HCT116 (cell line): ENCODE results near the gene FSCN2. TPM values are rescaled to one million over a fixed set of nuclear protein-coding genes. Genes with fewer than 3 reads are reported as not detected.
A peak's percentile ranks its signal among the peaks of the same experiment; 100 is the strongest.

Source experiments
- ATAC-seq: fragments of 200-7000 bp; cut with Tn5 transposase; 2 replicates; pipeline ENCODE4 v1.9.1; 2020; ENCODE audit warnings: mild to moderate bottlenecking, moderate library complexity
- BruUV-seq: library from RNA; stranded (reverse); fragments of 400-500 nt; replicated peaks from 2 replicates; lab custom pipeline; 2021; lab: Mats Ljungman, UMichigan
- CTCF ChIA-PET: fragments of 300-600 bp; sonication (Branson Sonifier 250); formaldehyde crosslinking; loops from one replicate; lab custom pipeline; 2021; ENCODE audit warnings: antibody characterized with exemption; lab: Charles Lee
- POLR2A ChIA-PET: fragments of 300-600, 350-600 bp; sonication (Branson Sonifier 250); formaldehyde crosslinking; loops from one replicate; lab custom pipeline; 2021; ENCODE audit warnings: antibody characterized with exemption; lab: Charles Lee
- RAD21 ChIA-PET, 2 experiments: fragments of 300-600 bp; sonication (Branson Sonifier 250); formaldehyde crosslinking; loops; one replicate each; lab custom pipeline; 2023; ENCODE audit warnings: low total read pairs in 2 of 2; ENCODE audit not compliant: uncharacterized antibody in 2 of 2, unreplicated experiment in 2 of 2, low non-redundant PET in 1 of 2; lab: Charles Lee
- DNase-seq: peaks from one replicate; pipeline ENCODE4 v3.0.0-alpha.2; 2010; ENCODE audit warnings: low read depth, low spot score
- H2AFZ ChIP-seq: fragments of 200-600 bp; shearing (Covaris generic), sonication (generic); 2 replicates; pipeline ENCODE4 v1.6.1; 2017; ENCODE audit warnings: low read depth, mixed run types, mixed read lengths, antibody characterized with exemption, low read length; ENCODE audit not compliant: poor library complexity, severe bottlenecking
- H3K27ac ChIP-seq: 2 replicates; pipeline ENCODE4 v1.5.1; 2012; ENCODE audit warnings: low read depth, low read length
- H3K27me3 ChIP-seq: fragments of 200-600 bp; sonication (generic); 2 replicates; pipeline ENCODE4 v1.6.1; 2016; ENCODE audit warnings: mixed run types, low read length, mixed read lengths; ENCODE audit not compliant: insufficient read depth
- H3K36me3 ChIP-seq, 2 experiments: fragments of 200-500 bp in 1 of 2; fragments of 200-600 bp in 1 of 2; sonication (Bioruptor generic) in 1 of 2; sonication (generic) in 1 of 2; 2 replicates each; pipeline versions ENCODE4 v1.5.1 to v1.6.1; 2014 to 2016; ENCODE audit warnings: low read length in 2 of 2, inconsistent platforms in 1 of 2, mixed read lengths in 1 of 2, mixed run types in 1 of 2; ENCODE audit not compliant: insufficient read depth in 2 of 2, control insufficient read depth in 1 of 2
- H3K4me1 ChIP-seq, 2 experiments: fragments of 200-600 bp in 1 of 2; sonication (generic) in 1 of 2; 2 replicates each; pipeline versions ENCODE4 v1.5.1 to v1.6.1; 2012 to 2017; ENCODE audit warnings: low read length in 2 of 2, inconsistent platforms in 1 of 2, mild to moderate bottlenecking in 1 of 2, mixed read lengths in 1 of 2, mixed run types in 1 of 2, moderate library complexity in 1 of 2; ENCODE audit not compliant: insufficient read depth in 2 of 2, control insufficient read depth in 1 of 2
- H3K4me2 ChIP-seq: fragments of 200-600 bp; sonication (generic); 2 replicates; pipeline ENCODE4 v1.6.1; 2017; ENCODE audit warnings: mixed run types, low read length, mixed read lengths
- H3K4me3 ChIP-seq, 2 experiments: fragments of 200-600 bp in 1 of 2; sonication (generic) in 1 of 2; replicated peaks in 1 of 2; 2 replicates each; pipeline ENCODE4 v1.5.1; 2011 to 2016; ENCODE audit warnings: low read length in 2 of 2, control low read depth in 1 of 2, low read depth in 1 of 2, mild to moderate bottlenecking in 1 of 2, mixed read lengths in 1 of 2, mixed run types in 1 of 2
- H3K79me2 ChIP-seq: fragments of 200-600 bp; sonication (generic); 2 replicates; pipeline ENCODE4 v1.6.1; 2017; ENCODE audit warnings: mild to moderate bottlenecking, mixed run types, low read length, moderate library complexity, mixed read lengths; ENCODE audit not compliant: insufficient read depth
- H3K9ac ChIP-seq: fragments of 200-600 bp; sonication (generic); 2 replicates; pipeline ENCODE4 v1.6.1; 2016; ENCODE audit warnings: low read length, mixed read lengths
- H3K9me2 ChIP-seq: fragments of 200-600 bp; sonication (generic), shearing (Covaris generic); 2 replicates; pipeline ENCODE4 v1.6.1; 2017; ENCODE audit warnings: mixed run types, mild to moderate bottlenecking, moderate library complexity; ENCODE audit not compliant: insufficient read depth
- H3K9me3 ChIP-seq, 2 experiments: fragments of 200-500 bp in 1 of 2; fragments of 200-600 bp in 1 of 2; sonication (Bioruptor generic) in 1 of 2; sonication (generic) in 1 of 2; 2 replicates each; pipeline ENCODE4 v1.6.1; 2014 to 2017; ENCODE audit warnings: low read length in 2 of 2, mixed read lengths in 2 of 2, inconsistent platforms in 1 of 2, low read depth in 1 of 2, mild to moderate bottlenecking in 1 of 2, mixed run types in 1 of 2, moderate library complexity in 1 of 2; ENCODE audit not compliant: control insufficient read depth in 1 of 2, insufficient read depth in 1 of 2
- H4K20me1 ChIP-seq: fragments of 200-600 bp; sonication (generic), shearing (Covaris generic); 2 replicates; pipeline ENCODE4 v1.6.1; 2017; ENCODE audit warnings: mixed run types, mild to moderate bottlenecking, moderate library complexity; ENCODE audit not compliant: insufficient read depth
- CBX3 ChIP-seq: IDR thresholded peaks from 2 replicates; pipeline ENCODE4 v1.6.1; 2012; ENCODE audit warnings: low read depth
- CEBPB ChIP-seq: IDR thresholded peaks from 2 replicates; pipeline ENCODE4 v1.6.1; 2012; ENCODE audit warnings: low read depth
- CTCF ChIP-seq, 3 experiments: fragments of 200-600 bp in 1 of 3; sonication (generic) in 1 of 3; IDR thresholded peaks in 2 of 3; conservative IDR thresholded peaks in 1 of 3; 2 replicates each; pipeline ENCODE4 v1.5.1; 2012 to 2017; ENCODE audit warnings: low read depth in 2 of 3, low read length in 2 of 3, antibody characterized with exemption in 1 of 3, borderline replicate concordance in 1 of 3, control low read depth in 1 of 3, mild to moderate bottlenecking in 1 of 3, mixed read lengths in 1 of 3, mixed run types in 1 of 3, moderate library complexity in 1 of 3; ENCODE audit not compliant: insufficient read depth in 1 of 3
- ELF1 ChIP-seq: IDR thresholded peaks from 2 replicates; pipeline ENCODE4 v1.6.1; 2012; ENCODE audit warnings: low read depth, borderline replicate concordance
- EZH2 ChIP-seq: fragments of 200-600 bp; sonication (generic); IDR thresholded peaks from 2 replicates; pipeline ENCODE4 v1.6.1; 2017; ENCODE audit warnings: antibody characterized with exemption, mixed run types
- EZH2phosphoT487 ChIP-seq: fragments of 200-600 bp; IDR thresholded peaks from 2 replicates; pipeline ENCODE4 v1.6.1; 2018; ENCODE audit warnings: antibody characterized with exemption, borderline replicate concordance
- FOSL1 ChIP-seq: IDR thresholded peaks from 2 replicates; pipeline ENCODE4 v1.6.1; 2012; ENCODE audit warnings: low read depth
- JUND ChIP-seq: IDR thresholded peaks from 2 replicates; pipeline ENCODE4 v1.6.1; 2012
- POLR2A ChIP-seq: IDR thresholded peaks from 2 replicates; pipeline ENCODE4 v1.7.0; 2011; ENCODE audit warnings: borderline replicate concordance; ENCODE audit not compliant: insufficient read depth, insufficient read length; ENCODE audit errors: extremely low read depth
- POLR2AphosphoS5 ChIP-seq: IDR thresholded peaks from 2 replicates; pipeline ENCODE4 v1.6.1; 2011; ENCODE audit warnings: mild to moderate bottlenecking, low read depth, low read length, moderate library complexity
- RAD21 ChIP-seq: IDR thresholded peaks from 2 replicates; pipeline ENCODE4 v1.6.1; 2012; ENCODE audit warnings: low read depth, mild to moderate bottlenecking
- SIN3A ChIP-seq: IDR thresholded peaks from 2 replicates; pipeline ENCODE4 v1.6.1; 2012; ENCODE audit warnings: low read depth
- SP1 ChIP-seq: IDR thresholded peaks from 2 replicates; pipeline ENCODE4 v1.6.1; 2012; ENCODE audit warnings: low read depth
- SRF ChIP-seq: IDR thresholded peaks from 2 replicates; pipeline ENCODE4 v1.6.1; 2012; ENCODE audit warnings: low read depth
- TCF7L2 ChIP-seq: IDR thresholded peaks from 2 replicates; pipeline ENCODE4 v1.7.0; 2011; ENCODE audit warnings: borderline replicate concordance, inconsistent platforms; ENCODE audit not compliant: insufficient read depth, insufficient read length; ENCODE audit errors: extremely low read depth
- YY1 ChIP-seq: IDR thresholded peaks from 2 replicates; pipeline ENCODE4 v1.6.1; 2011; ENCODE audit warnings: low read length, low read depth, moderate library complexity, mild to moderate bottlenecking; ENCODE audit not compliant: insufficient replicate concordance; ENCODE audit errors: extremely low read depth
- ZNF274 ChIP-seq: fragments of 200-500 bp; sonication (Bioruptor generic); IDR thresholded peaks from 2 replicates; pipeline ENCODE4 v1.6.1; 2014; ENCODE audit warnings: mild to moderate bottlenecking, low read depth, low read length, inconsistent platforms
- intact Hi-C: fragments of 100-400 bp; cut with micrococcal nuclease; formaldehyde crosslinking; loops from 2 replicates; pipeline ENCODE4 v1.10.0; 2022
- total RNA-seq: library from RNA; stranded (reverse); gene quantifications from one replicate; pipeline ENCODE4 v1.2.1, GENCODE V29; 2021; ENCODE audit not compliant: unreplicated experiment
- TF ChIP-seq, protein P1 (sequence below): IDR thresholded peaks from 2 replicates; pipeline ENCODE4 v1.6.1; 2012
- TF ChIP-seq, protein P2 (sequence below): IDR thresholded peaks from 2 replicates; pipeline ENCODE4 v1.6.1; 2012; ENCODE audit warnings: low read depth

The FSCN2 gene
- total RNA-seq, 1 experiment from 2014 or later, result 10.1 TPM

- no peaks in the 10 kb centered on the region for H3K9me2 ChIP-seq
- H4K20me1 ChIP-seq, result no peaks in the 10 kb centered on the region
- no peak overlapping the region for H2AFZ ChIP-seq
- H3K27ac ChIP-seq, result no peak overlapping the region
- no peaks in the 10 kb centered on the region; a peak in 1 of 4 replicates for H3K9me3 ChIP-seq
- intact Hi-C loops, result loop anchor here (1.0 to 5.0 kb wide), 2 partner anchors 53 to 165 kb away; no protein-coding TSS in a partner anchor
- peaks cover 0 to 9% of the 10 kb centered on the region in 2 experiments; a peak in 1 of 4 replicates for H3K36me3 ChIP-seq
- CTCF ChIA-PET, result interaction anchor here (1.0 to 1.2 kb wide), 4 partner anchors 22 to 394 kb away, joined by 3 to 6 read pairs (median 4); no protein-coding TSS in a partner anchor
- no TSS peak for BruUV-seq
- DNase-seq (peak; percentile 49), ATAC-seq (peak; percentile 78)
- H3K79me2 ChIP-seq, result no peaks in the 10 kb centered on the region
- RAD21 ChIA-PET, result interaction anchor here (1.0 kb wide), 2 partner anchors 53 kb away, joined by 3 to 5 read pairs; no protein-coding TSS in a partner anchor
- peak overlapping the region; percentile 17; the same call in 1 of the 2 replicates for H3K4me2 ChIP-seq
- no peaks in the 10 kb centered on the region for H3K27me3 ChIP-seq
- POLR2A ChIA-PET, result interaction anchor here (0.6 to 1.5 kb wide), 4 partner anchors 9 to 104 kb away, joined by 3 to 5 read pairs (median 3); partner anchors contain the start of genes FAAP100 and FSCN2
- H3K4me1 ChIP-seq, result peaks cover 3 to 7% of the 10 kb centered on the region in 2 experiments; a peak in 2 of 4 replicates
- H3K9ac ChIP-seq, result no peak overlapping the region
- H3K4me3 ChIP-seq, result no peak overlapping the region
- no peak for TF ChIP-seq ZNF274
- peak; percentile 83 to 97 (median 90); a peak in 5 of 6 replicates for TF ChIP-seq CTCF (IDR thresholded peaks at IDR 0.05 in 2 of 3, conservative IDR thresholded peaks at IDR 0.05 in 1 of 3; ENCODE audit: borderline replicate concordance in 1 of 3, insufficient read depth in 1 of 3, low read depth in 2 of 3, low read length in 2 of 3)
- no peak for TF ChIP-seq ELF1
- peak; percentile 35 for TF ChIP-seq YY1
- TF ChIP-seq SRF, result no peak
- TF ChIP-seq, protein P1, sequence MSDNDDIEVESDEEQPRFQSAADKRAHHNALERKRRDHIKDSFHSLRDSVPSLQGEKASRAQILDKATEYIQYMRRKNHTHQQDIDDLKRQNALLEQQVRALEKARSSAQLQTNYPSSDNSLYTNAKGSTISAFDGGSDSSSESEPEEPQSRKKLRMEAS, result no peak; the same call in 1 of the 2 replicates
- no peak; the same call in 1 of the 2 replicates for TF ChIP-seq POLR2AphosphoS5
- TF ChIP-seq FOSL1, result no peak
- TF ChIP-seq JUND, result no peak
- no peak for TF ChIP-seq POLR2A
- no peak for TF ChIP-seq CBX3
- TF ChIP-seq CEBPB, result no peak
- peak; percentile 97 for TF ChIP-seq RAD21
- no peak for TF ChIP-seq SP1
- no peak for TF ChIP-seq EZH2
- TF ChIP-seq, protein P2, sequence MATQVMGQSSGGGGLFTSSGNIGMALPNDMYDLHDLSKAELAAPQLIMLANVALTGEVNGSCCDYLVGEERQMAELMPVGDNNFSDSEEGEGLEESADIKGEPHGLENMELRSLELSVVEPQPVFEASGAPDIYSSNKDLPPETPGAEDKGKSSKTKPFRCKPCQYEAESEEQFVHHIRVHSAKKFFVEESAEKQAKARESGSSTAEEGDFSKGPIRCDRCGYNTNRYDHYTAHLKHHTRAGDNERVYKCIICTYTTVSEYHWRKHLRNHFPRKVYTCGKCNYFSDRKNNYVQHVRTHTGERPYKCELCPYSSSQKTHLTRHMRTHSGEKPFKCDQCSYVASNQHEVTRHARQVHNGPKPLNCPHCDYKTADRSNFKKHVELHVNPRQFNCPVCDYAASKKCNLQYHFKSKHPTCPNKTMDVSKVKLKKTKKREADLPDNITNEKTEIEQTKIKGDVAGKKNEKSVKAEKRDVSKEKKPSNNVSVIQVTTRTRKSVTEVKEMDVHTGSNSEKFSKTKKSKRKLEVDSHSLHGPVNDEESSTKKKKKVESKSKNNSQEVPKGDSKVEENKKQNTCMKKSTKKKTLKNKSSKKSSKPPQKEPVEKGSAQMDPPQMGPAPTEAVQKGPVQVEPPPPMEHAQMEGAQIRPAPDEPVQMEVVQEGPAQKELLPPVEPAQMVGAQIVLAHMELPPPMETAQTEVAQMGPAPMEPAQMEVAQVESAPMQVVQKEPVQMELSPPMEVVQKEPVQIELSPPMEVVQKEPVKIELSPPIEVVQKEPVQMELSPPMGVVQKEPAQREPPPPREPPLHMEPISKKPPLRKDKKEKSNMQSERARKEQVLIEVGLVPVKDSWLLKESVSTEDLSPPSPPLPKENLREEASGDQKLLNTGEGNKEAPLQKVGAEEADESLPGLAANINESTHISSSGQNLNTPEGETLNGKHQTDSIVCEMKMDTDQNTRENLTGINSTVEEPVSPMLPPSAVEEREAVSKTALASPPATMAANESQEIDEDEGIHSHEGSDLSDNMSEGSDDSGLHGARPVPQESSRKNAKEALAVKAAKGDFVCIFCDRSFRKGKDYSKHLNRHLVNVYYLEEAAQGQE, result no peak
- TF ChIP-seq EZH2phosphoT487, result no peak
- TF ChIP-seq SIN3A, result no peak
- no peak for TF ChIP-seq TCF7L2
These were observed 9.2 kb downstream of the FSCN2 start for GRCh38 chr17:81537343-81537855.
